Measurements from ENCODE around the gene CERCAM.

Gene CERCAM

GRCh38 chr9:128385496-128386460, 34.9 kb upstream of the CERCAM start:
- CTCF ChIA-PET: interaction anchor here (0.6 kb wide), 1 partner anchor 41 kb away, joined by 3 read pairs; no protein-coding TSS in a partner anchor
- no peak for TF ChIP-seq CTCF (conservative IDR thresholded peaks at IDR 0.05; ENCODE audit: low read depth)
- no peak for DNase-seq (ENCODE audit: low spot score)
- POLR2A ChIA-PET (ENCODE audit: low non-redundant PET): no interaction called here
- H3K27ac ChIP-seq: no peak overlapping the region; the same call in 1 of the 2 replicates

- peak overlapping the region; percentile 9; the same call in 1 of the 2 replicates for H3K27ac ChIP-seq
- CTCF ChIA-PET: interaction anchor here (1.4 kb wide), 1 partner anchor 28 kb away, joined by 6 read pairs; no protein-coding TSS in a partner anchor
- POLR2A ChIA-PET (ENCODE audit: low non-redundant PET): no interaction called here
- TF ChIP-seq CTCF (conservative IDR thresholded peaks at IDR 0.05; ENCODE audit: low read depth): no peak
- DNase-seq (ENCODE audit: low spot score): no peak
These were observed 32.5 kb upstream of the CERCAM start for GRCh38 chr9:128388150-128388549.

- POLR2A ChIA-PET (ENCODE audit: low non-redundant PET): interaction anchor here (1.1 kb wide), 1 partner anchor 25 kb away, joined by 3 read pairs; no protein-coding TSS in a partner anchor
- no peak for TF ChIP-seq CTCF (conservative IDR thresholded peaks at IDR 0.05; ENCODE audit: low read depth)
These were observed 31.1 kb upstream of the CERCAM start for GRCh38 chr9:128389395-128390149.

GRCh38 chr9:128390150-128390812, 30.4 kb upstream of the CERCAM start:
- POLR2A ChIA-PET (ENCODE audit: low non-redundant PET): no interaction called here
- no peak for TF ChIP-seq CTCF (conservative IDR thresholded peaks at IDR 0.05; ENCODE audit: low read depth)
- DNase-seq (ENCODE audit: low spot score): no peak
- CTCF ChIA-PET: no interaction called here
- peak overlapping the region; percentile 9 for H3K27ac ChIP-seq

More at GRCh38 chr9:128389395-128390149, 31.1 kb upstream of the CERCAM start:
- CTCF ChIA-PET: interaction anchor here (0.6 to 1.4 kb wide), 2 partner anchors 30 to 49 kb away, joined by 3 to 4 read pairs; no protein-coding TSS in a partner anchor
- DNase-seq (ENCODE audit: low spot score): no peak
- H3K27ac ChIP-seq: peak overlapping the region; percentile 3; the same call in 1 of the 2 replicates

- CTCF ChIA-PET: no interaction called here
- H3K27ac ChIP-seq: peak overlapping the region; percentile 9
- DNase-seq (ENCODE audit: low spot score): no peak
- no peak for TF ChIP-seq CTCF (conservative IDR thresholded peaks at IDR 0.05; ENCODE audit: low read depth)
- POLR2A ChIA-PET (ENCODE audit: low non-redundant PET): no interaction called here
These were observed 29.6 kb upstream of the CERCAM start for GRCh38 chr9:128390813-128391711.
